GM12891 (cell line): ENCODE data around the gene TBC1D30.

Source experiments
- PAX5 ChIP-seq: IDR thresholded peaks from 2 replicates; pipeline ENCODE4 v1.6.1; 2011; ENCODE audit warnings: low read length, moderate library complexity, mild to moderate bottlenecking; ENCODE audit not compliant: insufficient read depth, severe bottlenecking
- POLR2A ChIP-seq: IDR thresholded peaks from 2 replicates; pipeline ENCODE4 v1.6.1; 2011; ENCODE audit warnings: low read depth, low read length, control low read depth
- POLR2AphosphoS5 ChIP-seq: IDR thresholded peaks from 2 replicates; pipeline ENCODE4 v1.6.1; 2011; ENCODE audit warnings: low read depth, low read length, control low read depth
- POU2F2 ChIP-seq: IDR thresholded peaks from 2 replicates; pipeline ENCODE4 v1.6.1; 2011; ENCODE audit warnings: low read depth, mild to moderate bottlenecking, control low read depth, low read length, moderate library complexity
- SPI1 ChIP-seq: IDR thresholded peaks from 2 replicates; pipeline ENCODE4 v1.6.1; 2011; ENCODE audit warnings: low read depth, low read length, control low read depth
- TAF1 ChIP-seq: IDR thresholded peaks from 2 replicates; pipeline ENCODE4 v1.6.1; 2011; ENCODE audit warnings: low read depth, low read length, control low read depth

GRCh38 chr12:64882687-64883086, 58.2 kb downstream of the TBC1D30 start:
- no peak for TF ChIP-seq POLR2AphosphoS5
- no peak for TF ChIP-seq TAF1
- no peak for TF ChIP-seq POLR2A
- TF ChIP-seq SPI1, result no peak
- no peak for TF ChIP-seq POU2F2
- TF ChIP-seq PAX5, result no peak
